Panc1 (cell line): ENCODE measurements around the gene NIPAL1. TPM values are rescaled to one million over a fixed set of nuclear protein-coding genes. Genes with fewer than 3 reads are reported as not detected.

Experiments
- ATAC-seq: fragments of 200-7000 bp; cut with Tn5 transposase; 2 replicates; pipeline ENCODE4 v1.9.1; 2020; ENCODE audit warnings: mild to moderate bottlenecking, moderate library complexity
- BruUV-seq: library from RNA; stranded (reverse); fragments of 400-500 nt; replicated peaks from 2 replicates; lab custom pipeline; 2021; lab: Mats Ljungman, UMichigan
- CTCF ChIA-PET: fragments of 300-600 bp; sonication (Branson Sonifier 250); formaldehyde crosslinking; loops from one replicate; lab custom pipeline; 2022; ENCODE audit warnings: antibody characterized with exemption; lab: Charles Lee
- POLR2A ChIA-PET: fragments of 300-600 bp; sonication (Branson Sonifier 250); formaldehyde crosslinking; loops from one replicate; lab custom pipeline; 2022; ENCODE audit warnings: antibody characterized with exemption; lab: Charles Lee
- DNase-seq: peaks from one replicate; pipeline ENCODE4 v3.0.0-alpha.2; 2010; ENCODE audit warnings: low read depth, low spot score
- H3K27ac ChIP-seq: 2 replicates; pipeline ENCODE4 v1.5.1; 2011; ENCODE audit warnings: mild to moderate bottlenecking, low read length, inconsistent platforms
- H3K27me3 ChIP-seq: fragments of 200-500 bp; sonication (Bioruptor generic); 2 replicates; pipeline ENCODE4 v1.6.0; 2014; ENCODE audit warnings: low read length, inconsistent platforms; ENCODE audit not compliant: control insufficient read depth, insufficient read depth
- H3K36me3 ChIP-seq: fragments of 200-500 bp; sonication (Bioruptor generic); 2 replicates; pipeline ENCODE4 v1.5.1; 2014; ENCODE audit warnings: inconsistent platforms, mild to moderate bottlenecking, low read length, moderate library complexity; ENCODE audit not compliant: control insufficient read depth, insufficient read depth
- H3K4me1 ChIP-seq: 2 replicates; pipeline ENCODE4 v1.5.1; 2011; ENCODE audit warnings: inconsistent platforms, mild to moderate bottlenecking, low read length, moderate library complexity; ENCODE audit not compliant: control insufficient read depth, insufficient read depth
- H3K4me3 ChIP-seq, 2 experiments: 2 replicates each; pipeline ENCODE4 v1.5.1; 2011 to 2012; ENCODE audit warnings: low read depth in 2 of 2, low read length in 2 of 2, mild to moderate bottlenecking in 2 of 2, inconsistent platforms in 1 of 2, moderate library complexity in 1 of 2
- H3K9me3 ChIP-seq: fragments of 200-500 bp; sonication (Bioruptor generic); 2 replicates; pipeline ENCODE4 v1.5.1; 2014; ENCODE audit warnings: low read depth, mild to moderate bottlenecking, inconsistent platforms, low read length, moderate library complexity; ENCODE audit not compliant: control insufficient read depth, insufficient read depth
- POLR2AphosphoS5 ChIP-seq: IDR thresholded peaks from 2 replicates; pipeline ENCODE4 v1.6.1; 2012; ENCODE audit warnings: mild to moderate bottlenecking, low read depth, low read length, moderate library complexity
- SIN3A ChIP-seq: IDR thresholded peaks from 2 replicates; pipeline ENCODE4 v1.6.1; 2012; ENCODE audit warnings: low read depth, mild to moderate bottlenecking, low read length, moderate library complexity, borderline replicate concordance; ENCODE audit not compliant: insufficient read depth
- TCF7L2 ChIP-seq: IDR thresholded peaks from 2 replicates; pipeline ENCODE4 v1.6.1; 2011; ENCODE audit warnings: mild to moderate bottlenecking, low read depth, low read length, inconsistent platforms
- in situ Hi-C: cut with HindIII; loops from 2 replicates; pipeline ENCODE4 v1.10.0; 2016; ENCODE audit warnings: low sequenced_read_pairs, low pct_unique_long_range_greater_than_20kb
- intact Hi-C: fragments of 100-400 bp; cut with micrococcal nuclease; formaldehyde crosslinking; loops from one replicate; pipeline ENCODE4 v1.10.0; 2022; ENCODE audit not compliant: unreplicated experiment
- total RNA-seq: library from RNA; stranded (reverse); gene quantifications from one replicate; pipeline ENCODE4 v1.2.1, GENCODE V29; 2021; ENCODE audit not compliant: unreplicated experiment
- TF ChIP-seq, protein P1 (sequence below), 2 experiments: IDR thresholded peaks; 2 replicates each; pipeline ENCODE4 v1.6.1; 2011 to 2012; ENCODE audit warnings: low read depth in 2 of 2, control low read depth in 1 of 2, low read length in 1 of 2, mild to moderate bottlenecking in 1 of 2, moderate library complexity in 1 of 2; ENCODE audit not compliant: insufficient read depth in 1 of 2
- TF ChIP-seq, protein P2 (sequence below): fragments of 450-650 bp; IDR thresholded peaks from 2 replicates; pipeline ENCODE4 v1.5.1; 2017; ENCODE audit warnings: mild to moderate bottlenecking

NIPAL1 gene
- total RNA-seq, 1 experiment from 2014 or later: 0.82 TPM

DNA sequence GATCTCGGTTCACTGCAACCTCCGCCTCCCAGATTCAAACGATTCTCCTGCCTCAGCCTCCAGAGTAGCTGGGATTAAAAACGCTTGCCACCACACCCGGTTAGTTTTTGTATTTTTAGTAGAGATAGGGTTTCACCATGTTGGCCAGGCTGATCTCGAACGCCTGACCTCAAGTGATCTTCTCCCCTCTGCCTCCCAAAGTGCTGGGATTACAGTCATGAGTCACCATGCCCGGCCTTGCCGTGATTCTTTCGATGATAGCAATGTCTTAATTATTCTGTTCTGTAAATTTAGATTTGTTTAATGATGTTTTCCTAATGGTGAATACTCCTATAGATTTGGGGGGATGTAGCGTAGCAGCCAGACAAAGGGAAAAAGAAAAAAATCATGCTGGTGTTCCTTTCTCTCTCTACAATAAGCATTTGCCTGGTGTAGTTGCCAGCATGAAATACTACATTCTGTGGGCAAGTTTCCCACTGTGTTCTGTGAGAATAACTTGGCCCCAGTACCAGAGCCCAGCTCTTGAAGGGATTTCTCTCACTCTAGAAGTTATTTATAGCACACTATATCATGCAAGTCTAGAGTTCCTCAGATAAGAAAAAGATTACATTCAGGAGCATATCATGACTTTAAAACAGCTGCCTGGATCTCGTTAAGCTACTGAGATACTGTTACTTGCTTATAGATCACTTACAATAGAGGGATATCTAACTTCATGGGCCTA lies 15.4 kb downstream of the NIPAL1 start:
- no peaks in the 10 kb centered on the region for H3K27me3 ChIP-seq
- BruUV-seq: no TSS peak
- no peak for ATAC-seq
- in situ Hi-C loops (no loop called here), intact Hi-C loops (no loop called here)
- H3K9me3 ChIP-seq: no peaks in the 10 kb centered on the region
- no peak overlapping the region for H3K4me3 ChIP-seq
- H3K36me3 ChIP-seq: no peaks in the 10 kb centered on the region
- ChIA-PET CTCF (no interaction called here), POLR2A (no interaction called here)
- no peak for DNase-seq
- H3K27ac ChIP-seq: no peak overlapping the region
- no peaks in the 10 kb centered on the region for H3K4me1 ChIP-seq
- TF ChIP-seq SIN3A (no peak), POLR2AphosphoS5 (no peak), TCF7L2 (no peak)
- TF ChIP-seq, protein P1, sequence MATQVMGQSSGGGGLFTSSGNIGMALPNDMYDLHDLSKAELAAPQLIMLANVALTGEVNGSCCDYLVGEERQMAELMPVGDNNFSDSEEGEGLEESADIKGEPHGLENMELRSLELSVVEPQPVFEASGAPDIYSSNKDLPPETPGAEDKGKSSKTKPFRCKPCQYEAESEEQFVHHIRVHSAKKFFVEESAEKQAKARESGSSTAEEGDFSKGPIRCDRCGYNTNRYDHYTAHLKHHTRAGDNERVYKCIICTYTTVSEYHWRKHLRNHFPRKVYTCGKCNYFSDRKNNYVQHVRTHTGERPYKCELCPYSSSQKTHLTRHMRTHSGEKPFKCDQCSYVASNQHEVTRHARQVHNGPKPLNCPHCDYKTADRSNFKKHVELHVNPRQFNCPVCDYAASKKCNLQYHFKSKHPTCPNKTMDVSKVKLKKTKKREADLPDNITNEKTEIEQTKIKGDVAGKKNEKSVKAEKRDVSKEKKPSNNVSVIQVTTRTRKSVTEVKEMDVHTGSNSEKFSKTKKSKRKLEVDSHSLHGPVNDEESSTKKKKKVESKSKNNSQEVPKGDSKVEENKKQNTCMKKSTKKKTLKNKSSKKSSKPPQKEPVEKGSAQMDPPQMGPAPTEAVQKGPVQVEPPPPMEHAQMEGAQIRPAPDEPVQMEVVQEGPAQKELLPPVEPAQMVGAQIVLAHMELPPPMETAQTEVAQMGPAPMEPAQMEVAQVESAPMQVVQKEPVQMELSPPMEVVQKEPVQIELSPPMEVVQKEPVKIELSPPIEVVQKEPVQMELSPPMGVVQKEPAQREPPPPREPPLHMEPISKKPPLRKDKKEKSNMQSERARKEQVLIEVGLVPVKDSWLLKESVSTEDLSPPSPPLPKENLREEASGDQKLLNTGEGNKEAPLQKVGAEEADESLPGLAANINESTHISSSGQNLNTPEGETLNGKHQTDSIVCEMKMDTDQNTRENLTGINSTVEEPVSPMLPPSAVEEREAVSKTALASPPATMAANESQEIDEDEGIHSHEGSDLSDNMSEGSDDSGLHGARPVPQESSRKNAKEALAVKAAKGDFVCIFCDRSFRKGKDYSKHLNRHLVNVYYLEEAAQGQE (IDR thresholded peaks at IDR 0.05; ENCODE audit: insufficient read depth in 1 of 2, low read depth in 2 of 2, low read length in 1 of 2): no peak
- TF ChIP-seq, protein P2, sequence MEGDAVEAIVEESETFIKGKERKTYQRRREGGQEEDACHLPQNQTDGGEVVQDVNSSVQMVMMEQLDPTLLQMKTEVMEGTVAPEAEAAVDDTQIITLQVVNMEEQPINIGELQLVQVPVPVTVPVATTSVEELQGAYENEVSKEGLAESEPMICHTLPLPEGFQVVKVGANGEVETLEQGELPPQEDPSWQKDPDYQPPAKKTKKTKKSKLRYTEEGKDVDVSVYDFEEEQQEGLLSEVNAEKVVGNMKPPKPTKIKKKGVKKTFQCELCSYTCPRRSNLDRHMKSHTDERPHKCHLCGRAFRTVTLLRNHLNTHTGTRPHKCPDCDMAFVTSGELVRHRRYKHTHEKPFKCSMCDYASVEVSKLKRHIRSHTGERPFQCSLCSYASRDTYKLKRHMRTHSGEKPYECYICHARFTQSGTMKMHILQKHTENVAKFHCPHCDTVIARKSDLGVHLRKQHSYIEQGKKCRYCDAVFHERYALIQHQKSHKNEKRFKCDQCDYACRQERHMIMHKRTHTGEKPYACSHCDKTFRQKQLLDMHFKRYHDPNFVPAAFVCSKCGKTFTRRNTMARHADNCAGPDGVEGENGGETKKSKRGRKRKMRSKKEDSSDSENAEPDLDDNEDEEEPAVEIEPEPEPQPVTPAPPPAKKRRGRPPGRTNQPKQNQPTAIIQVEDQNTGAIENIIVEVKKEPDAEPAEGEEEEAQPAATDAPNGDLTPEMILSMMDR: no peak

DNA sequence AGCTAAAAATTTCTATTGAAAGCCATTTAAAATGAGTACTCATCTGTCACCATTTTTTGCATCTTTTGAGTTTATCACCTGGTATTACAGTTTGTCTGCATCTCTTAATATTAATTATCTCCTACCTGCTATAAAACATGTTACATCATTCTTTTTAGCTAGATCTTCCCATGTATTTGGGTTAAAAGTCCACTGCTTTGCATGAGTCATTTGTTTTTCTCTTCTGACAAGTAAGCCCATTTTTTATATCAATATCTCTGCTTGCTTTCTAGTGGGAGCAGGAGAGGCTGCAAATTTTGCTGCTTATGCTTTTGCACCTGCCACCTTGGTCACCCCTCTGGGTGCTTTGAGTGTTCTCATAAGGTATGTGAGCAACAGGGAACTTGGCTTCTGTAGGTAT lies 16.1 kb downstream of the NIPAL1 start:
- H3K9me3 ChIP-seq: no peaks in the 10 kb centered on the region
- ATAC-seq: no peak
- no peak overlapping the region for H3K4me3 ChIP-seq
- intact Hi-C loops (no loop called here), in situ Hi-C loops (no loop called here)
- DNase-seq: no peak
- H3K4me1 ChIP-seq: no peaks in the 10 kb centered on the region
- no TSS peak for BruUV-seq
- H3K36me3 ChIP-seq: no peaks in the 10 kb centered on the region
- TF ChIP-seq SIN3A: no peak
- no peak for TF ChIP-seq POLR2AphosphoS5
- TF ChIP-seq, protein P2: no peak
- no peak for TF ChIP-seq TCF7L2
- TF ChIP-seq, protein P1 (IDR thresholded peaks at IDR 0.05; ENCODE audit: insufficient read depth in 1 of 2, low read depth in 2 of 2, low read length in 1 of 2): no peak
- ChIA-PET CTCF (no interaction called here), POLR2A (no interaction called here)
- H3K27ac ChIP-seq: no peak overlapping the region
- no peaks in the 10 kb centered on the region for H3K27me3 ChIP-seq
